Activated T-cell treated with anti-CD3 and anti-CD28 coated beads for 1 hour (primary cell): ENCODE data around the gene CDKAL1.

Experiments
- DNase-seq: peaks from one replicate; pipeline ENCODE4 v3.0.0-alpha.2; 2020; ENCODE audit warnings: low read depth

CDKAL1 gene

GRCh38 chr6:21256197-21256596 lies 721.9 kb downstream of the CDKAL1 start:
- no peak for DNase-seq

DNA sequence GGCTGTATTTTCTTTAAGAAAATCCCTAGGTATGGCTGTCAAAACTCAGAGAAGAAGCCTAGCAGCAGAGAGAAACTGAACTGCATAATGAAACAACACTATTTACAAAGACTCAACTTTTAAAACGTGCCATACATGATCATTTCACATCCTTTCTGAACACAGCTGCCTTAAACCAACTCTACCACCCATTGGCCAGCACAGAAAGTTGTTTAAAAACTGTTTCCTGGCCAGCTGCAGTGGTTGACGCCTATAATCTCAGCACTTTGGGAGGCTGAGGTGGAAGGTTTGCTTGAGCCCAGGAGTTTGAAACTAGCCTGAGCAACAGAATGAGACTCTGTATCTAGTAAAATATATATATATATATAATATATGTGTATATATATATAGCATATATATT lies 722.9 kb downstream of the CDKAL1 start:
- DNase-seq: no peak

- no peak for DNase-seq
Measured at GRCh38 chr6:21258665-21259064, 724.4 kb downstream of the CDKAL1 start.

DNA sequence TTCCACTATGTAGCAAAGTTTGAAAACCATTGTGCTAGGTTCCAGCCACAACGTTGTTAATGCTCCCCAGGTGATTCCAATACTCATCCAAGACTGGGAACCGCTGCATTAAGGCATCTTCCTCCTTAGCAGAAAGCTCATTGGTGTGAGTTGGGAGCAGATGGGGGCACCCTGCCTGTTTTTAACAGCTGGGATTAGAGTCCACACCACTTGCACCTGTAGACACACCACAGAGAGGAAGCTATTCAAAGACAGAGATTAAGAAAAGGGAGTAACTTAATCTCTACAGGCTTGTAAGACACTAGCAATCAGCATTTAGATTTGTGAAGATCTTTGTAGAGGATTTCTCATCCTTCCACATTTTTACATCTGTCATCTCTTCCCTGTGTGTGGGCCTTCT lies 725.4 kb downstream of the CDKAL1 start:
- DNase-seq: no peak

DNA sequence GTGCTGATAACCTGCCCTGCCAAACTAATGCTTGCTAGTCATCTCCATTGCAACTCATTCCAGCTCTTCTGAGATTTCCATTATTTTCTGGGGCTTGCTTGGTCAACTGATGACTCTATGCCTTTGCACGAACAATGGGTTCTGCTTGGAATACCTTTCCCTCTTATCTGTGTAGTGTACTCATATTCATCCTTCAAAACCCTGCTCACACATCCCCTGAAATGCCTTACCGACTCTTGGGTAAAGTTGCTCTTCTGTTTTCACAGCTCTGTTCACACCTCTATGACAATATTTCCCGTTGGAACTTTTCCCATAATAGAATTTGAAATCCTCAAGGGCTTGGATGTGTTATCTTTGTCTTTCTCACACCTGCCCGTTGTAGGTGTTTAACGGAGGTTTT lies 728.2 kb downstream of the CDKAL1 start:
- DNase-seq: no peak

DNA sequence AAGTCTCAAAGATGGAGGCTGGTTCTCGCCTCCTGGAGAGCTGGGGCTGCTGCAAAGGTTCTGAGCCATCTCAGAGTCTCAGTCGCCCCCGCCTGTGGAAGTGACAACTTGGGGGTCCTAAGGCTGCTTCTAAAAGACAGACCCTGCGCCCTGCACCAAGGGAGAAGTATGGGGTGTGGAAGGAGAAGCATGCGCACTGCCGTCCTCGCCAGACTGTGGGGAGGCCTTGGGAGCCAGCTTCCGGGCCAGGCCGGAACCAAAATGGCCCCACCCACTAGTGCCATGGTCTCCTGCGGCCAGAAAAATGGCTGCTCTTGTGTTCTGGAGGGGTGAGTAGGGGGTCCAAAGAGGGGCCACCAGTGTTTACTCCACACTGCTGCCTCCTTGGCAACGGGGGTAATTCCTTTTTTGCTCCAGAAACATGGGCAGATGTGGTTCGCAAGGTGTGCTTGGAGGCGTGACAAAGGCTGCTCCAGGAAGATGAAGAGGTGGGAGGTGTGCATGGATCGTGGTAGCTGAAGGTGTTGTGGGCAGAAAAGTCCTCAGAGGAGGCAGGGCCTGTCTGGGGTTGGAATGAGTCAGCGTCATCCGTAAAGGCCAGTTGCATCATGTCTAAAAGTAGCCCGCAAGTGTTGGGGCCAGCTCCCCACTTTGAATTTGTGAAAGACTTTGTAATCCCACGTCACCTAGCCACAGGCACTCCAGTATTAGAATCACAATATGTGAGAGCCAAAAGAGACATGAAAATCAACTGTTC lies 729.5 kb downstream of the CDKAL1 start:
- no peak for DNase-seq

DNA sequence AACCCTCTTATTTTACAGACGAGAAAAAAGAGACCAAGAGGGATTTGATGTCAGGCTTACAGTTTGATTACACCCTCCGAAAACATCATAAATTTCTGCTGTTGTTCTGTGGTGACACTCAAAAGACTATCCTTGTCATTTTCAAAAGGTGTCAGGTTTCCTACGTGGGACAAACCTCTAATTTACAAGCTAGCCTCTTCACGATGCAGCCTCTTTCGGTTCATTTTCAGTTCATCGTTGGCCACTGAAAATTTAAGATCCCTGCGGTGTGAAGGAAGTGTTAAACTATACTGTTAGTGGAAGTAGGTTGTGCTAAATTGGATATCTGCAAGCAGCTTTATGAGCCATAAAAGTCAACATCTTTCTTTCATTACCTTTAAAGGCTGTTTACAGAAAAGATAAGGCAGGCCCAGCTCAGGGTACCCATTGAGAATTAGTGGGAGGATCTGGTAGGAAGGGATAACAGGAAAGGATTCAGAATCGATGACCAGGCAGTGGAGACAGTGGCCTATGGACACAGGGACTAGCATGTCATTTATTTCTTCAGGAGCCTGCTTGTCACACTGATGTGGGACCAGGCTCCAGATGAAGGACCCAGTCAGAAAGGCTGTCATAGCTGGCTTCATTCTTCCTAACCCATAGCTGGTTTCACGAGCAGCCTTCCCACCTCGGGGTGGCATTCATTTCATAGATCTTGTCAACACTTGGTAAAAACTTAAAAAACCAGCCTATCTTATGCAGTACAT lies 730.2 kb downstream of the CDKAL1 start:
- no peak for DNase-seq

DNA sequence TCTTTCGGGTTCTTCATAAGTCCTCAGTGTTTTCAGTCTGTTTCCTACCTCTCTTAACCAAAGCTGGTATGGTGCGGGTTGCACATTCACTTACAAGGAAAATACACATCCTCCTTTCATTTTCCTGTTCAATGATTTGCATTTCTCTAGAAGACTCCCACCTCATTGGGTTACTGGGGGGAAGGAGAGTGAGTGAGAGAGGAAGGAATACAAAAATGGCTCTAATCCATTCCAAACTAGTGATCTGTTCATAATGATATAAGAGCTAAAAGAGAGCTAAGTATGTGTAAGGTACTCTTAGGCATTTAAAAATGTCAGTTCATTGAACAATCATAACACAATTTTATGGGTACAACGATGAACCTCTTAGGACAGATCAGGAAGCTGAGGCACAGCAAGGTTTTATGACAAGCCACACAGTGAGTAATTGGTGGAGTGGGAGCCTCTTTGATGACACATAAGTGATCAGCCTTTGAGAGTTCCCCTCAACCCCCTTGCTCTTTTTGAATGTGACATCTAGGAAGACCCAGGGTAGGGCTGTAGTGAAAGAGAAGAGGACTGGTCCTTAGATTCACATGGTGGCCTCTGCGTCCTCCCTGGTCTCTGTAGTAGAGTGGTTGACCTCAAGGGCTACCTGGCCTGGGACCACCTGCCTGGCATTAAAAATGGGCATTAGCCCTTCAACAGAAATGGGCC lies 730.9 kb downstream of the CDKAL1 start:
- no peak for DNase-seq

- DNase-seq: no peak
Measured at GRCh38 chr6:21265730-21266044, 731.4 kb downstream of the CDKAL1 start.

DNA sequence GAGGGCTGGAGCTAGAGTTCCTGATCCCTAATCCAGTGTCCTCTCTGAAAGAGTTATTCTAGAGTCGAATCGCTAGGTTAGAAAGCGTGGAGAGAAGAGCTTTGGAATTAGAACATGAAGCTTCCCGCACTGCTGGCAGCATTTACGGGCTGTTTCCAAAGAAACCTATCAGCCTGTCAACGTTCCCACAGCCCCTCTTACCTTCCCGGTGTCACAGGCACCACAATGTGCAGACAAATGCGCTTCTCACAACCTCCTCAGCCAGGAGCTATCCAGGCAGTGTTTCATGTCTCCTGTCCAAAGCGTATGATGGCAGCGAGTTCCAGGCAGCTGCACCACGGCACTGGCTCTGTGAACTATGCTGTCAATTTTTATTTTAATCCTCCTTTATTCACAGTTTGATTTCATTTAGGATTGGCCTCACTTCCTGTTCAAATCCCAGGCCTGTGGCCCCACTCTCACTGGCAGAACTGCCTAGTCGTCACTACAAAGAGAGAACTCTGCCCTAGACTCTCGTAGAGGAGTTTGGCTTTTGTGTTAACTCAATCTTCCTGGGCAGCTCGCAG lies 736.5 kb downstream of the CDKAL1 start:
- no peak for DNase-seq

DNA sequence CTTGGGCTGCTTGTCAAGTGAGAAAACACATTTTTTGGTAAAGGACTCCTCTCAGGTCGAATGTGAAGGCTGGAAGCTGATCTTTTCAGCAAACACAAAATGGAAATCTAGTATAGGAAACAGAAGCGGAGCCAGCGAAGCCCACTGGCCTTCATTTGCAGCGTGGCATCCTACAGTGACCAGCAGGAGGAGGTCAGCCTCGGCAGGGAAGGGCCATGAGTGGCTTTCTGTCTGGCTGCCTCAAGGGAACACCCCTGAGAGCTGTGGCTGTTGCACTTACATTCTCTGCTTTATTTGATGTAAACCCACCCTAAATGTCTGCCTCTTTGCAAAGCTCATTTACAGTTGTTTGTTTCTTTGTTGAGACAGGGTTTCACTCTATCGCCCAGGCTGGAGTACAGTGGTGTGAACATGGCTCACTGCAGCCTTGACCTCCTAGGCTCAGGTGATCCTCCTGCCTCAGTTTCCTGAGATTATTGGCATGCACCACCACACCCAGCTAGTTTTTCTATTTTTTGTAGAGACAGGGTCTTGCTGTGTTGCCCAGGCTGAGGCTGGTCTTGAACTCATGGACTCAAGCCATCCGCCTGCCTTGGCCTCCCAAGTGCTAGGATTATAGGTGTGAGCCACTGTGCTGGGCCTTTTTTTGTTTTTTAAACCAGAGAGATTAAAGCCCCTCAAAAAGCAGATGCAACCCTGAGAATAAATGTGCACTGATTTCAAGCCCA lies 737.3 kb downstream of the CDKAL1 start:
- no peak for DNase-seq

- DNase-seq: no peak
Measured at GRCh38 chr6:21273451-21273850, 739.2 kb downstream of the CDKAL1 start.

GRCh38 chr6:21274851-21275250 lies 740.6 kb downstream of the CDKAL1 start:
- DNase-seq: no peak

DNA sequence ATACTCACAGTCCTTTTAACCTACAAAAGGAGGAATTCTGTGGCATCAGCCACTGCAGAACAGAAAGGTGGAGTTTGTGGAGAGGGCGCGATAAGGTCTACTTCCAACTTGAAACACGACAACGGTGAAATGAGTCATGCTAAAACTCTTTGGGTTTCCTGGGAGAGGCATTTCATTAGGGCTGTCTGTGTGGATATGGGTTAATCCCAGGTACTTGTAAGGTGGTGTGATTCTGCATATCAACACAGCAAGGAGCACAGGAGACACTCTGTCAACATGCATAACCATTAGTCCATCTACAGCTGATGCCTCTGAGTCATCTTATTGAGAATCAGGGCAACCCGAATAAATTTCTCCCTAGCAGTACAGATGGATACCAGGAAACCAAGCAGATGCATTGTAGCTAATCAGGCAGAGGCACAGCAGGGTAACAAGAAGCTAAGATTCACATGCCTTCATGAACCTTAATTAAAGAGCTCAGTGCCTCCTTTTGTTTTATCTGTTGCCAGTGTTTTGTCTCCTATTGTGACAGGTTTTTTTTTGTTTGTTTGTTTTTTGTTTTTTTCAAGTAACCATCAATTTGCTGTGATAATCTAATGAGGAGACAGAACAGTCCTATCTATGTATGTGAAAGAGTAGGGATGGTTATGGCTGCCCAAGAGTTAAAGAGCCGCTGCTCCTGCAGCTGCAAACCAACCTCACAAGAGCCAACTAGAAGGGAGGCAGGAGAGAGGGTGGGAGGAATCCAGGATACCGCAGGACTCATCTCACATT lies 743.5 kb downstream of the CDKAL1 start:
- DNase-seq: no peak

GRCh38 chr6:21278375-21278745 lies 744.1 kb downstream of the CDKAL1 start:
- DNase-seq: no peak

- no peak for DNase-seq
Measured at GRCh38 chr6:21279619-21280018, 745.4 kb downstream of the CDKAL1 start.

DNA sequence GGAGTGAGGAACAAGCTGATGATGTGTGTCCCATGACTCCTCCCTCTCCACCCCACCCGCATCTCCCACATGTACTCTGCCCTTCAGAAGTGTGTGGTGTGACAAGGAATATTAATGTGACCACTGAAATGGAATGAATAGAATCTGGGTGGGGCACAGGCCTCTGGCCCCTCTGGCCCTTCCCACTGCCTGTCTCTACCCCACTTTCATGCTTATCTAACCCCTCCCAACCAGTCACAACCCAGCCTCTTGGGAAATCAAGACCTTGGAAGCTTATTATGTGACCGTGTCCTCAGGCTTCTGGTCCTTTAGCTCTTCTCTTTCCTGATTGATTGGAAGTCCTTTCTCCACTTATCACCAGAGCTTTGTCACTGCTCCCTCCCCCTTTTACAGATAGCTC lies 747.1 kb downstream of the CDKAL1 start:
- no peak for DNase-seq
